HG02763 (cell line): ENCODE results near the gene MAP3K13.

ENCODE experiments used
- ATAC-seq: cut with Tn5 transposase; IDR thresholded peaks from one replicate; pipeline ENCODE4 v1.9.1; 2021; ENCODE audit warnings: mild to moderate bottlenecking, moderate library complexity; ENCODE audit not compliant: unreplicated experiment

MAP3K13 gene

GRCh38 chr3:185498503-185499396 is 135.8 kb downstream of the MAP3K13 start, which contains the start of gene TMEM41A:
Gene TMEM41A, minus strand, starts transcription at chr3:185499035. Its CDS starts 74 bp downstream, at chr3:185498961.
- peak; percentile 96 for ATAC-seq

GRCh38 chr3:185502987-185503386 is 140.1 kb downstream of the MAP3K13 start:
- no peak for ATAC-seq

- no peak for ATAC-seq
Measured at GRCh38 chr3:185503521-185503920, 140.6 kb downstream of the MAP3K13 start.

GRCh38 chr3:185504636-185505035 is 141.7 kb downstream of the MAP3K13 start:
- no peak for ATAC-seq

GRCh38 chr3:185507883-185508282 is 144.9 kb downstream of the MAP3K13 start:
- ATAC-seq: no peak

- no peak for ATAC-seq
Measured at GRCh38 chr3:185508335-185508991, 145.5 kb downstream of the MAP3K13 start.

- no peak for ATAC-seq
Measured at GRCh38 chr3:185511711-185512110, 148.8 kb downstream of the MAP3K13 start.

- ATAC-seq: no peak
Measured at GRCh38 chr3:185517387-185518130, 154.6 kb downstream of the MAP3K13 start.

GRCh38 chr3:185519021-185519420 is 156.1 kb downstream of the MAP3K13 start:
- no peak for ATAC-seq

GRCh38 chr3:185521349-185522138 is 158.6 kb downstream of the MAP3K13 start:
- ATAC-seq: no peak

- no peak for ATAC-seq
Measured at GRCh38 chr3:185526349-185526951, 163.5 kb downstream of the MAP3K13 start.

- ATAC-seq: no peak
Measured at GRCh38 chr3:185527364-185527763, 164.4 kb downstream of the MAP3K13 start.

GRCh38 chr3:185528532-185528931 is 165.6 kb downstream of the MAP3K13 start:
- ATAC-seq: no peak

GRCh38 chr3:185530856-185531255 is 167.9 kb downstream of the MAP3K13 start:
- ATAC-seq: no peak

- no peak for ATAC-seq
Measured at GRCh38 chr3:185532901-185533300, 170.0 kb downstream of the MAP3K13 start.

- no peak for ATAC-seq
Measured at GRCh38 chr3:185534511-185534910, 171.6 kb downstream of the MAP3K13 start.

GRCh38 chr3:185537369-185537970 is 174.5 kb downstream of the MAP3K13 start:
- peak; percentile 98 for ATAC-seq
